Measurements from ENCODE around the gene SAA1.

Gene SAA1

GRCh38 chr11:18310800-18311340 is 44.8 kb downstream of the SAA1 start:
- DNase-seq (ENCODE audit: low read depth), result no peak

- DNase-seq (ENCODE audit: low read depth), result no peak
These were observed 45.9 kb downstream of the SAA1 start for GRCh38 chr11:18312012-18312411.

- peak; percentile 41 for DNase-seq (ENCODE audit: low read depth)
These were observed 46.8 kb downstream of the SAA1 start for GRCh38 chr11:18312663-18313420.

- no peak for DNase-seq (ENCODE audit: low read depth)
These were observed 48.1 kb downstream of the SAA1 start for GRCh38 chr11:18313965-18314763.

- DNase-seq (ENCODE audit: low read depth), result no peak
These were observed 48.9 kb downstream of the SAA1 start for GRCh38 chr11:18314784-18315523.

- DNase-seq (ENCODE audit: low read depth), result no peak
These were observed 49.8 kb downstream of the SAA1 start for GRCh38 chr11:18315893-18316292.

- no peak for DNase-seq (ENCODE audit: low read depth)
These were observed 51.5 kb downstream of the SAA1 start for GRCh38 chr11:18317551-18317950.

All from GM04504 (cell line).